Pancreas (tissue), 10 donors: ENCODE data around the gene NEUROG1. TPM values are rescaled to one million over a fixed set of nuclear protein-coding genes. Genes with fewer than 3 reads are reported as not detected.

Source experiments
- ATAC-seq, 4 donors: fragments of 200-7000 bp; cut with Tn5 transposase; one replicate each; pipeline versions ENCODE4 v1.8.0 to v1.9.1; 2020; ENCODE audit warnings: mild to moderate bottlenecking in 4 of 4, moderate library complexity in 4 of 4
- DNase-seq, 6 donors: peaks; one replicate each; pipeline ENCODE4 v3.0.0-alpha.2; 2020
- FAIRE-seq: peaks from 2 replicates; lab custom pipeline; 2012; peaks lifted over from hg19 to GRCh38; lab: Jason Lieb, UNC
- H3K27ac ChIP-seq, 4 donors: fragments of 200-600 bp; sonication (generic); 1 replicate in 3 of 4; 2 replicates in 1 of 4; pipeline versions ENCODE4 v1.5.0 to v1.8.0; 2020
- H3K27me3 ChIP-seq, 4 donors: fragments of 200-600 bp; one replicate each; pipeline ENCODE4 v1.8.0; 2021
- H3K36me3 ChIP-seq, 3 donors: fragments of 200-600 bp; sonication (generic) in 1 of 3; one replicate each; pipeline versions ENCODE4 v1.5.0 to v1.8.0; 2020 to 2021
- H3K4me1 ChIP-seq, 3 donors: fragments of 200-600 bp; one replicate each; pipeline ENCODE4 v1.8.0; 2021
- H3K4me3 ChIP-seq, 4 donors: fragments of 200-600 bp; sonication (generic) in 2 of 4; one replicate each; pipeline versions ENCODE4 v1.5.0 to v1.8.0; 2020 to 2021
- H3K9me3 ChIP-seq, 4 donors: fragments of 200-600 bp; one replicate each; pipeline ENCODE4 v1.8.0; 2021
- WGBS, 2 donors: extraction: QIAGEN DNeasy Blood & Tissue Kit; methylation state at CpG; one replicate each; pipeline ENCODE4 v1.1.7; 2013; 5-methylcytosine and 5-hydroxymethylcytosine counted together
- intact Hi-C, 3 donors: fragments of 100-400 bp; cut with DNase I; formaldehyde crosslinking; loops; one replicate each; pipeline versions ENCODE4 v1.11.1 to v1.14.2; 2022
- polyA plus RNA-seq, 2 donors: library from polyadenylated mRNA; stranded (reverse); fragments of 200-250 nt; gene quantifications; one replicate each; pipeline ENCODE4 v1.2.3, GENCODE V29; 2013
- total RNA-seq, 6 donors: library from RNA; stranded (reverse); fragmentation: NEBNext Ultra II Directional in 4 of 6; extraction: Animal tissue kit (Norgen Biotek cat#: 25700) in 4 of 6; gene quantifications; one replicate each; pipeline versions ENCODE4 v1.2.1 to v1.2.4, GENCODE V29; 2021 to 2023
- TF ChIP-seq, protein P1 (sequence below), 4 donors: fragments of 200-600 bp; sonication (generic) in 3 of 4; IDR thresholded peaks; one replicate each; pipeline versions ENCODE4 v1.5.0 to v1.8.0; 2021; ENCODE audit warnings: antibody characterized with exemption in 4 of 4
- donor health status: healthy with polysubstance abuse.
- donor health status: DM: no; HTN: no; CAD: no; lungs with moderate emphysema.
- donor health status: DM: no; HTN: no; CAD: no.
- donor health status: control.
- donor health status: control.
- donor health status: Bipolar disorder and iron deficiency.
- donor health status: DM: yes; HTN: yes; CAD: no.
- donor health status: DM: no; HTN: no; CAD: no.
- donor health status: DM: no; HTN: no; CAD: no.
- donor health status: DM: yes; HTN: yes; CAD: no.

Gene NEUROG1, protein sequence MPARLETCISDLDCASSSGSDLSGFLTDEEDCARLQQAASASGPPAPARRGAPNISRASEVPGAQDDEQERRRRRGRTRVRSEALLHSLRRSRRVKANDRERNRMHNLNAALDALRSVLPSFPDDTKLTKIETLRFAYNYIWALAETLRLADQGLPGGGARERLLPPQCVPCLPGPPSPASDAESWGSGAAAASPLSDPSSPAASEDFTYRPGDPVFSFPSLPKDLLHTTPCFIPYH
- total RNA-seq (not detected), polyA plus RNA-seq (not detected)

DNA sequence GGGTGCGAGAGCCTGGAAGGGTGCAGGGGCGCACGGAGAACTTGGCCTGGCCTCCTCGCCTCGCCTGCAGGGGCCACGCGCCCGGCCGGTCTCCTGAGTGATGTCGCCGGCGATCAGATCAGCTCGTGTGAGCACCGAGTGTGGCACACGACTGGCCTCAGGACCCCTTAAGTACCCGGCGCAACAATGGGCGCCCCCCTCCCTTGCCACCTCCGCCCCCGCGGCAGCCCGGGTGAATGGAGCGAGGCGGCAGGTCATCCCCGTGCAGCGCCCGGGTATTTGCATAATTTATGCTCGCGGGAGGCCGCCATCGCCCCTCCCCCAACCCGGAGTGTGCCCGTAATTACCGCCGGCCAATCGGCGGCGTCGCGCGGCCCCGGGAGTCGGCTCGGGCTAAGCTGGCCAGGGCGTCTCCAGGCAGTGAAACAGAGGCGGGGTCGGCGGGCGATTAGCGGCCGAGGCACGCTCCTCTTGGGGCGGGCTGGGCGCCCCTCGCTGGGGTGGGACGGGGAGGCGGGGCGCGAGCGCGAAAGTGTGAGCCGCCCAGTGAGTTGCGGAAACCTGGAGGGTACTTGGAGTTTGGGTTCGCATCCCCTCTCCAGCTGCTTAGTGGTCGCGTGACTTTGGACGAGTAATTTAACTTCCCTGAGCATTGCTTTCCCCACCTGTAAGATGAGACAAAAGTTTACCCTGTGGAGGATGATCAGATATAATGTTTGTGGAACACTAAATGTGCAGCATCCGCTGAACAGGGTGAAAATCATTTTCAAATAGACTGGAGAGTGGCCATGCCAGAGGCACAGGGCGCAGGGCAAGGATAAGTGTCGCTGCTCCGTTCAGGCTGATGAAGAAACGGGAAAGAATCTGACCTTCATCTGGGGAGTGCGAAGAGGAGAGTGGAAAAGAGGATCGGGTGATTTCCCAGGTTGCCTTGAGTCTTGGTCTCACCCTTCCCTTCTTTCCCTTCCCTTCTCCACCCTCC is at the start of gene NEUROG1:
TSS of gene NEUROG1 (minus strand) at position 145 of the 982 bp plus-strand sequence. CDS start 274 bp downstream, outside the sequence.
- Histone ChIP-seq H3K4me3 (peak within 1 kb of the TSS in 2 of 4 donors; percentile 5 to 9), H3K4me1 (no peaks in the 10 kb centered on the region), H3K9me3 (no peaks in the 10 kb centered on the region), H3K27me3 (peaks cover 0 to 39% (median 0%) of the 10 kb centered on the region in 4 donors), H3K36me3 (no peaks in the 10 kb centered on the region), H3K27ac (no peak within 1 kb of the TSS)
- TF ChIP-seq, protein P1, sequence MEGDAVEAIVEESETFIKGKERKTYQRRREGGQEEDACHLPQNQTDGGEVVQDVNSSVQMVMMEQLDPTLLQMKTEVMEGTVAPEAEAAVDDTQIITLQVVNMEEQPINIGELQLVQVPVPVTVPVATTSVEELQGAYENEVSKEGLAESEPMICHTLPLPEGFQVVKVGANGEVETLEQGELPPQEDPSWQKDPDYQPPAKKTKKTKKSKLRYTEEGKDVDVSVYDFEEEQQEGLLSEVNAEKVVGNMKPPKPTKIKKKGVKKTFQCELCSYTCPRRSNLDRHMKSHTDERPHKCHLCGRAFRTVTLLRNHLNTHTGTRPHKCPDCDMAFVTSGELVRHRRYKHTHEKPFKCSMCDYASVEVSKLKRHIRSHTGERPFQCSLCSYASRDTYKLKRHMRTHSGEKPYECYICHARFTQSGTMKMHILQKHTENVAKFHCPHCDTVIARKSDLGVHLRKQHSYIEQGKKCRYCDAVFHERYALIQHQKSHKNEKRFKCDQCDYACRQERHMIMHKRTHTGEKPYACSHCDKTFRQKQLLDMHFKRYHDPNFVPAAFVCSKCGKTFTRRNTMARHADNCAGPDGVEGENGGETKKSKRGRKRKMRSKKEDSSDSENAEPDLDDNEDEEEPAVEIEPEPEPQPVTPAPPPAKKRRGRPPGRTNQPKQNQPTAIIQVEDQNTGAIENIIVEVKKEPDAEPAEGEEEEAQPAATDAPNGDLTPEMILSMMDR (IDR thresholded peaks at IDR 0.05), result no peak
- FAIRE-seq, result no peak
- ATAC-seq, result no peak
- intact Hi-C loops, result no loop called here
- DNase-seq, result no peak
- WGBS, 2 donors, result 2 to 3% methylated on average over 72 to 74 of the region's 74 CpGs

DNA sequence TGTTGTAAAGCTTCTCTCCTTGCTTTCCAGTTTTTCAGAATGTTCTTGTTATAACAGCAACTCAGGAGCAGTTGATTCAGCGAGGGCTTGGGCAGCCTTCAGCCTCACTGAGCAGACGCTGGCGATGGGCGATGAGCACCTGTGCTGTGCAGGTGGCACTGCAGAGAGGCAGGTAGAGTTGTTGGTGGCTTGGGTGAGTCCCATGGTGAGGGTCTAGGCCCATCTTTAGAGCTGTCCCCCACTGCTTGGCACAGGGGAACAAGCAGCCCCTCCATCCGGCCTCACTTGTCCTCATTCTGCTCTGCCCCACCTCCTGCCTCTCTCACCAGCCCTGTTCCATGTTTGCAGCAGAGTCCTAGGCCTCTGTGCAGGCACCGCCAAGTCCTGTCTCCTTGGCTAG is 49.2 kb upstream of the NEUROG1 start:
- Histone ChIP-seq H3K9me3 (no peaks in the 10 kb centered on the region), H3K27me3 (peaks cover 0 to 6% (median 0%) of the 10 kb centered on the region in 4 donors), H3K27ac (no peak overlapping the region), H3K4me3 (no peak overlapping the region), H3K4me1 (no peaks in the 10 kb centered on the region), H3K36me3 (no peaks in the 10 kb centered on the region)
- intact Hi-C loops, result no loop called here
- FAIRE-seq (no peak), DNase-seq (no peak), ATAC-seq (no peak)
- 79 to 81% methylated on average over 6 of the region's 6 CpGs for WGBS, 2 donors
- TF ChIP-seq, protein P1 (IDR thresholded peaks at IDR 0.05), result no peak

DNA sequence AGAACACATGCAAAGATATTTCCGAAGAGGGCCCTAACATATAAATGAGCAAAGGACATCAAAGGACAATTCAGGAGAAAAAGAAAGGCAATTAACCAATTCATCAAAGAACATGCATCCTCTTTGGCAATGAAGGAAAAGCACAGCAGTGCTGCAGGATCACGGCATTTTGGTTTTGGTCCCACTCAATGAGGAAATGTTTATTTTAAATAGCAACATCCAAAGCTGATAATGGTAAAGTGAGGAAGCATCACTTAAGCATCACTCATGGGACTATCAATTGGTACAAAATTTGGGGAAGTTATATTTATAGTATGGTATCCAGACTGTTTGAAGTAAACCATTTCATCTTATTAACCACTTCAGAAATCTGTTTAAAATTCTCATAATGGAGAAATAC is 48.5 kb upstream of the NEUROG1 start:
- intact Hi-C loops, result no loop called here
- Histone ChIP-seq H3K27me3 (peaks cover 0 to 6% (median 0%) of the 10 kb centered on the region in 4 donors), H3K27ac (no peak overlapping the region), H3K4me1 (no peaks in the 10 kb centered on the region), H3K9me3 (no peaks in the 10 kb centered on the region), H3K36me3 (no peaks in the 10 kb centered on the region), H3K4me3 (no peak overlapping the region)
- no peak for ATAC-seq
- TF ChIP-seq, protein P1 (IDR thresholded peaks at IDR 0.05), result no peak
- FAIRE-seq, result no peak
- no peak for DNase-seq
- WGBS, 2 donors, result 76 to 87% methylated on average over 2 of the region's 2 CpGs

DNA sequence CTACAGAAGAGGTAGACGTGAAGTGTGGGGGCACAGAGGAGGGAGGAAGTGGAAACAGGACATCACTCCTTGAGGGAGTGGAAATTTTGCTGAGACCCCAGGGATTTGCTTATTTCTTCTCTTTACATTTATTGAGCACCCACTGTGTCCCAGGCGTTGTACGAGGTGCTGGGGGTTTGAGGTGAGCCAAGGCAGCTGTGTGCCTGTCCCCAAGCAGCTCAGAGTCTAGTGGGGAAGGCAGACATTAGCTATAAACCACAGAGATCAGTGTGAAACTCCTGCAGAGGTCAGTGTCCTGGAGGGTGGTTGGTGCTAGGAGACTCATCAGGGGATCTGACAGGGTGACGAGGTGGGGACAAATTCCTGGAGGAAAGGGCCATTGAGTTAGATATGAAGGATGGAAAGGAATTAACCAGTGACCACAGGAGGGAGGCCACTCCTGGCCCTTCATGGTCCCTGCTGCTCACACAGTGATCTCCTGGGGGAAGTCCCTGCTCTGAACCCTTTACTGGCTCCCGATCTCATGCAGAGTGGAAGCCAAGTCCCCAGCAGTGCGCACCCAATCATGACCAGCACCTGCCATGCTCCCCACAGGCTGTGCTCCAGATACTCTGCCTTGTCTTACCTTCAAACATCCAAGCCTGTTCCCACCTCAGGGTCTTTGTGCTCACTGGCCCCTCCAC is 46.5 kb upstream of the NEUROG1 start:
- DNase-seq (no peak), ATAC-seq (no peak), FAIRE-seq (no peak)
- WGBS, 2 donors, result 39 to 42% methylated on average over 6 of the region's 6 CpGs
- H3K36me3 ChIP-seq, result no peaks in the 10 kb centered on the region
- H3K9me3 ChIP-seq, result no peaks in the 10 kb centered on the region
- no peaks in the 10 kb centered on the region for H3K4me1 ChIP-seq
- TF ChIP-seq, protein P1 (IDR thresholded peaks at IDR 0.05), result no peak
- intact Hi-C loops, result no loop called here
- no peak overlapping the region for H3K27ac ChIP-seq
- H3K4me3 ChIP-seq, result no peak overlapping the region
- peaks cover 0 to 6% (median 0%) of the 10 kb centered on the region in 4 donors for H3K27me3 ChIP-seq
